ENCODE measurements around the gene COX17. TPM values are rescaled to one million over a fixed set of nuclear protein-coding genes. Genes with fewer than 3 reads are reported as not detected.
A peak's percentile ranks its signal among the peaks of the same experiment; 100 is the strongest.

Gene COX17
- total and polyA plus RNA-seq, 12 donors: 38.3 to 555 (median 104) TPM

DNA sequence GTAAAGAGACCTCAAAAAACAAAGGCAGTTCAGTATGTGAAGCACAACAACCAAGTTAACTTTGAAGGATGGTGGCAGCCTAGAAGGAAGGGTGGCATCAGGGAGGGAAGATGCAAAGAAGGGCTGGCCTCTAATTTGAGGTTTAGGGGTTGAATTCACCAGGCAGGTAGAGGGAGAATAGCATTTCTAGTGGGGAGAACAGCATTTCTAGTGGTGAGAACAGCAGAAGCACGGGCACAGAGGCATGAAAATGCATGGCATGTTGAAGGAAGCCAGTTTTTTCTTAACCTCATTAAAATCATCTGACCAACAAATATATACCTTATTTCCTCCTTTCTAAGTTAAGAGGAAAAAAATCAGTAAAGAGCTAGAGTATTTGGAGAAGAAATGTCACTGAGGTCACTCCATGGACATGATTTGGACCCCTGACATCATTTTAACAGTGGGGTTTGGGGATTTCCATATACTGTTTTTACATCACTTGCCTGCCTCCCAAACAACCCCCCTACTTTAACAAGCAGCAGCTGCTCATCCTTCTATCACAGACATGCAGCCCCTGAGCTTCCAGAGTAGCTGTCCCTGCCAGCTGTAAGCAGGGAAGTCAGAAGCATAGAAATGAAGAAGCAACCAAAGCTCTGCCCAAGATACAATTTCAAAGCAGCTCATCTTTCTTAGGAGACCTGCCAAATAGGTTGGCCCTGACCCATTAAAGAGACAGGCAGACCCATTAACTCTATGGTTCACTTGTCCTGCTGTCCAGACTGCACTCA, 14.4 kb downstream of the COX17 start:
- H3K9me3 ChIP-seq (replicated peaks in 1 of 3): no peaks in the 10 kb centered on the region
- intact Hi-C loops (cut with DNase I): no loop called here
- no peaks in the 10 kb centered on the region for H3K27me3 ChIP-seq
- peak overlapping the region in 4 of 5 donors; percentile 46 to 69 (median 52) for H3K27ac ChIP-seq
- no peaks in the 10 kb centered on the region for H3K36me3 ChIP-seq (replicated peaks in 1 of 2)
- no peak for TF ChIP-seq POLR2A (IDR thresholded peaks at IDR 0.05)
- TF ChIP-seq, protein P1, sequence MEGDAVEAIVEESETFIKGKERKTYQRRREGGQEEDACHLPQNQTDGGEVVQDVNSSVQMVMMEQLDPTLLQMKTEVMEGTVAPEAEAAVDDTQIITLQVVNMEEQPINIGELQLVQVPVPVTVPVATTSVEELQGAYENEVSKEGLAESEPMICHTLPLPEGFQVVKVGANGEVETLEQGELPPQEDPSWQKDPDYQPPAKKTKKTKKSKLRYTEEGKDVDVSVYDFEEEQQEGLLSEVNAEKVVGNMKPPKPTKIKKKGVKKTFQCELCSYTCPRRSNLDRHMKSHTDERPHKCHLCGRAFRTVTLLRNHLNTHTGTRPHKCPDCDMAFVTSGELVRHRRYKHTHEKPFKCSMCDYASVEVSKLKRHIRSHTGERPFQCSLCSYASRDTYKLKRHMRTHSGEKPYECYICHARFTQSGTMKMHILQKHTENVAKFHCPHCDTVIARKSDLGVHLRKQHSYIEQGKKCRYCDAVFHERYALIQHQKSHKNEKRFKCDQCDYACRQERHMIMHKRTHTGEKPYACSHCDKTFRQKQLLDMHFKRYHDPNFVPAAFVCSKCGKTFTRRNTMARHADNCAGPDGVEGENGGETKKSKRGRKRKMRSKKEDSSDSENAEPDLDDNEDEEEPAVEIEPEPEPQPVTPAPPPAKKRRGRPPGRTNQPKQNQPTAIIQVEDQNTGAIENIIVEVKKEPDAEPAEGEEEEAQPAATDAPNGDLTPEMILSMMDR (IDR thresholded peaks at IDR 0.05): peak in 1 of 6 experiments; percentile 22
- no peak overlapping the region for H3K4me3 ChIP-seq
- peak in 6 of 7 donors; percentile 35 to 75 (median 56) for DNase-seq
- 52 to 73% (median 62%) methylated on average over 1 of the region's 1 CpG for WGBS, 4 donors
- peaks cover 29 to 36% of the 10 kb centered on the region in 2 donors for H3K4me1 ChIP-seq (replicated peaks in 1 of 2)

- intact Hi-C loops (cut with DNase I): no loop called here
- 70 to 75% (median 72%) methylated on average over 8 to 9 of the region's 9 CpGs for WGBS, 4 donors
- peak in 2 of 7 donors; percentile 21 to 33 for DNase-seq
- no peaks in the 10 kb centered on the region for H3K27me3 ChIP-seq
- TF ChIP-seq, protein P1 (IDR thresholded peaks at IDR 0.05): no peak
- no peak for TF ChIP-seq POLR2A (IDR thresholded peaks at IDR 0.05)
- H3K4me1 ChIP-seq (replicated peaks in 1 of 2): peaks cover 30 to 41% of the 10 kb centered on the region in 2 donors
- H3K9me3 ChIP-seq (replicated peaks in 1 of 3): no peaks in the 10 kb centered on the region
- H3K27ac ChIP-seq: peak within 1 kb of the TSS in 3 of 5 donors; percentile 12 to 56 (median 25)
- H3K36me3 ChIP-seq (replicated peaks in 1 of 2): no peaks in the 10 kb centered on the region
- no peak within 1 kb of the TSS for H3K4me3 ChIP-seq
Observed at GRCh38 chr3:119660474-119661440, 16.4 kb downstream of the COX17 start, which contains the start of gene POPDC2. Gene POPDC2, minus strand, starts transcription at chr3:119660589. Its CDS starts 166 bp downstream, at chr3:119660423.

DNA sequence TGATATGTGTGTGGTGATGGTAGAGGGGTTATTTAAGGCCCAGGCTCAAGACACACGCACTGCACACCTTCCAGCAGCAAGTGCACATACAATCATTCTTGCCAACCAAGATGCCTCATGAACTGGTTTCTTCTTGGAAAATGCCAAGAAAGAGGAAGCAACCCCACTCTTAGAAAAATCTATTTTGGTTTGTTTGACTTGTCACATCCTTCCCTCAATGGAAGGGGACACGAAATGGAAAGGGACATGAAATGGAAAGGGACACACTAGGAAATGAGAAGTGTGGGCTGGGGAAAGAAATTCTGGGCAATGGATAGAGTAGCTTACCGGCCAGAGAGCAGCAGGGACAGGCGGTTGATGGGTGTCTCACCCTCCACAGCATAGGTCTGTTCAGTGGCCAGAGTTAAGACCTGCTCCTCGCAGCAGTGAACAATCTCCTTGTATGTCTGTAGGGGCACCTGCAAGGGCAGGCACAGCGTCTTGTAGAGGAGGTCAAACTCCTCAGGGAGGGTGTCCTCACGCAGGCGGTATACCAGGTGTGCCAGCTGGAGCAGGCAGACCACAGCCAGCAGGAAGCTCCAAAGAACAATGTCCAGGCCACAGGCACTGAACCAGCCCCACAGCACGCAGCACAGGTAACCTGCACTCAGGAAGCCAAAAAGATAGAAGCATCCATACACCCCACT, 17.5 kb downstream of the COX17 start:
- peaks cover 30 to 41% of the 10 kb centered on the region in 2 donors for H3K4me1 ChIP-seq (replicated peaks in 1 of 2)
- TF ChIP-seq, protein P1 (IDR thresholded peaks at IDR 0.05): no peak
- TF ChIP-seq POLR2A (IDR thresholded peaks at IDR 0.05): no peak
- no peak for DNase-seq
- no peak overlapping the region for H3K4me3 ChIP-seq
- H3K36me3 ChIP-seq (replicated peaks in 1 of 2): no peaks in the 10 kb centered on the region
- H3K9me3 ChIP-seq (replicated peaks in 1 of 3): no peaks in the 10 kb centered on the region
- no peaks in the 10 kb centered on the region for H3K27me3 ChIP-seq
- intact Hi-C loops (cut with DNase I): no loop called here
- H3K27ac ChIP-seq: peak overlapping the region in 2 of 5 donors; percentile 12 to 56
- WGBS, 4 donors: 68 to 92% (median 88%) methylated on average over 5 to 9 of the region's 9 CpGs

Measured in adrenal gland (tissue), 12 donors.